GM12878 (cell line): Measurements from ENCODE around the gene CFAP92. TPM values are rescaled to one million over a fixed set of nuclear protein-coding genes. Genes with fewer than 3 reads are reported as not detected.
"Not testable (repeated sequence)": the region's sequence is repeated elsewhere in the genome, so short reads cannot be mapped to it uniquely, and the experiment has no call there.

ENCODE experiments used
- ATAC-seq: fragments of 200-7000 bp; cut with Tn5 transposase; 3 replicates; pipeline ENCODE4 v1.9.1; 2020; ENCODE audit warnings: mild to moderate bottlenecking, moderate library complexity
- BruUV-seq: library from RNA; stranded (reverse); fragments of 400-500 nt; replicated peaks from 2 replicates; lab custom pipeline; 2021; lab: Mats Ljungman, UMichigan
- CTCF ChIA-PET: fragments of 300-600 bp; sonication (Branson Sonifier 250); formaldehyde crosslinking; extraction: SDS; loops from one replicate; lab custom pipeline; 2021; ENCODE audit warnings: inconsistent platforms; lab: Yijun Ruan, JAX
- POLR2A ChIA-PET: fragments of 350-600 bp; formaldehyde crosslinking; extraction: SDS; loops from one replicate; lab custom pipeline; 2021; ENCODE audit warnings: inconsistent platforms; lab: Charles Lee
- RAD21 ChIA-PET: fragments of 300-600 bp; sonication (Branson Sonifier 250); formaldehyde crosslinking; loops from one replicate; lab custom pipeline; 2023; ENCODE audit warnings: antibody characterized with exemption; ENCODE audit not compliant: unreplicated experiment; lab: Charles Lee
- SMC1A ChIA-PET: fragments of 300-600 bp; sonication (Branson Sonifier 250); formaldehyde crosslinking; loops from one replicate; lab custom pipeline; 2023; ENCODE audit not compliant: unreplicated experiment, uncharacterized antibody; lab: Charles Lee
- DNase-seq: peaks from one replicate; pipeline ENCODE4 v3.0.0-alpha.2; 2011; ENCODE audit warnings: low read depth, low spot score
- FAIRE-seq: peaks from 3 replicates; lab custom pipeline; 2011; peaks lifted over from hg19 to GRCh38; lab: Jason Lieb, UNC
- H2AFZ ChIP-seq: 2 replicates; pipeline ENCODE4 v1.6.0; 2011; ENCODE audit warnings: low read depth, low read length, control low read depth; ENCODE audit not compliant: control insufficient read depth
- H3K27ac ChIP-seq: 2 replicates; pipeline ENCODE4 v1.5.1; 2011; ENCODE audit warnings: control low read depth; ENCODE audit not compliant: control insufficient read depth, insufficient read depth
- H3K27me3 ChIP-seq, 2 experiments: replicated peaks in 1 of 2; 2 replicates each; pipeline versions ENCODE4 v1.6.0 to v1.6.1; 2011; ENCODE audit warnings: low read length in 1 of 2; ENCODE audit not compliant: control insufficient read depth in 2 of 2, insufficient read depth in 2 of 2
- H3K36me3 ChIP-seq, 2 experiments: 2 replicates each; pipeline ENCODE4 v1.5.1; 2011; ENCODE audit warnings: low read length in 1 of 2; ENCODE audit not compliant: control insufficient read depth in 2 of 2, insufficient read depth in 2 of 2
- H3K4me1 ChIP-seq: 2 replicates; pipeline ENCODE4 v1.6.1; 2011; ENCODE audit warnings: mild to moderate bottlenecking, low read length, moderate library complexity, mixed read lengths; ENCODE audit not compliant: control insufficient read depth, insufficient read depth
- H3K4me2 ChIP-seq: 2 replicates; pipeline ENCODE4 v1.6.0; 2011; ENCODE audit warnings: control low read depth; ENCODE audit not compliant: control insufficient read depth, insufficient read depth
- H3K4me3 ChIP-seq: fragments of 200-600 bp; sonication (generic); 2 replicates; pipeline ENCODE4 v1.5.1; 2016
- H3K79me2 ChIP-seq: 2 replicates; pipeline ENCODE4 v1.6.0; 2011; ENCODE audit warnings: low read length; ENCODE audit not compliant: control insufficient read depth, insufficient read depth
- H3K9ac ChIP-seq: 2 replicates; pipeline ENCODE4 v1.8.0; 2011; ENCODE audit warnings: low read length, control low read depth, mixed read lengths; ENCODE audit not compliant: control insufficient read depth, insufficient read depth
- H3K9me3 ChIP-seq: replicated peaks from 3 replicates; pipeline ENCODE4 v1.5.1; 2011; ENCODE audit warnings: mild to moderate bottlenecking, low read length; ENCODE audit not compliant: control insufficient read depth, insufficient read depth
- H4K20me1 ChIP-seq: 2 replicates; pipeline ENCODE4 v1.6.0; 2011; ENCODE audit not compliant: control insufficient read depth, insufficient read depth
- BCLAF1 ChIP-seq: fragments of 450-650 bp; IDR thresholded peaks from 2 replicates; pipeline ENCODE4 v1.6.1; 2017; ENCODE audit warnings: antibody characterized with exemption, mild to moderate bottlenecking, moderate library complexity
- IKZF1 ChIP-seq: fragments of 450-650 bp; conservative IDR thresholded peaks from 2 replicates; pipeline ENCODE4 v1.6.1; 2017; ENCODE audit warnings: antibody characterized with exemption, mild to moderate bottlenecking
- ZBTB4 ChIP-seq: fragments of 450-650 bp; formaldehyde crosslinking; IDR thresholded peaks from 2 replicates; pipeline ENCODE4 v1.4.0; 2022; ENCODE audit warnings: mild to moderate bottlenecking, moderate library complexity
- WGBS: methylation state at CpG from one replicate; pipeline ENCODE4 v1.1.6; 2016; ENCODE audit warnings: low lambda C conversion rate; ENCODE audit not compliant: insufficient replicate concordance, insufficient coverage; ENCODE audit errors: missing lambda C conversion rate; 5-methylcytosine and 5-hydroxymethylcytosine counted together
- in situ Hi-C: fragments of 300-500 bp; cut with MboI; formaldehyde crosslinking; loops from 9 replicates; pipeline ENCODE4 v1.14.3; 2018; ENCODE audit warnings: mixed read lengths
- intact Hi-C: fragments of 100-400 bp; cut with micrococcal nuclease; formaldehyde crosslinking; loops from one replicate; pipeline ENCODE4 v1.14.2; 2022; ENCODE audit not compliant: unreplicated experiment
- polyA plus RNA-seq, 11 experiments: library from polyadenylated mRNA; depleted of rRNA in 4 of 11; unstranded in 6 of 11; stranded (reverse) in 5 of 11; fragments of >200 nt; fragmentation: Nextera tagmentation in 4 of 11; fragmentation: Illumina TruSeq in 1 of 11; extraction: Ambion mirVana in 4 of 11; extraction: Trizol in 1 of 11; gene quantifications; 1 replicate in 1 of 11; 2 replicates in 10 of 11; pipeline versions ENCODE4 v1.2.1 to v1.2.3, GENCODE V29; 2011 to 2016; ENCODE audit warnings: inconsistent platforms in 2 of 11, missing spikeins in 2 of 11, low read depth in 1 of 11
- total RNA-seq, 4 experiments: library from RNA; depleted of rRNA in 3 of 4; stranded (reverse); fragments of >200 nt in 3 of 4; fragmentation: Illumina TruSeq in 1 of 4; extraction: Trizol in 1 of 4; gene quantifications; 2 replicates each; pipeline versions ENCODE4 v1.2.1 to v1.2.3, GENCODE V29; 2013 to 2021

CFAP92 gene
- total and polyA plus RNA-seq, 10 of the 15 experiments (the other 5 are each of a cell fraction or from before 2014, with no cell fraction given) = 0.05 to 0.52 (median 0.14) TPM; not detected in 7

GRCh38 chr3:128882719-128883118 is 111.2 kb downstream of the CFAP92 start (continued):
- no peak for TF ChIP-seq ZBTB4 (CRISPR knock-in tag)

GRCh38 chr3:128881576-128881975 is 112.3 kb downstream of the CFAP92 start:
- no peak overlapping the region for H3K27ac ChIP-seq
- WGBS = 98% methylated on average over 6 of the region's 6 CpGs
- H3K4me2 ChIP-seq = peak overlapping the region; percentile 28
- no peak overlapping the region for H3K9ac ChIP-seq
- no peak for DNase-seq
- ChIA-PET CTCF (interaction anchor here (0.9 kb wide), 1 partner anchor 201 kb away, joined by 3 read pairs; no protein-coding TSS in a partner anchor), POLR2A (interaction anchor here (0.8 kb wide), 1 partner anchor 94 kb away, joined by 3 read pairs; no protein-coding TSS in a partner anchor), SMC1A (no interaction called here), RAD21 (no interaction called here)
- no peak overlapping the region for H3K4me3 ChIP-seq
- no peak for ATAC-seq
- H3K36me3 ChIP-seq = peaks cover 0 to 2% of the 10 kb centered on the region in 2 experiments; a peak in 2 of 4 replicates
- no peak for TF ChIP-seq BCLAF1
- TF ChIP-seq IKZF1 = no peak
- intact Hi-C loops (no loop called here), in situ Hi-C loops (no loop called here)
- FAIRE-seq = no peak
- H3K4me1 ChIP-seq = peaks cover 18% of the 10 kb centered on the region
- no peak overlapping the region for H2AFZ ChIP-seq
- no peaks in the 10 kb centered on the region for H3K27me3 ChIP-seq
- no peaks in the 10 kb centered on the region for H3K9me3 ChIP-seq
- peaks cover 58% of the 10 kb centered on the region for H3K79me2 ChIP-seq
- H4K20me1 ChIP-seq = no peaks in the 10 kb centered on the region
- BruUV-seq = no TSS peak

- Histone ChIP-seq H3K4me2 (peak overlapping the region; percentile 96), H3K4me1 (peaks cover 18% of the 10 kb centered on the region), H3K9ac (peak overlapping the region; percentile 94), H3K4me3 (peak overlapping the region; percentile 92), H3K27ac (peak overlapping the region; percentile 75; the same call in 1 of the 2 replicates), H3K79me2 (peaks cover 58% of the 10 kb centered on the region)
- in situ Hi-C loops, DNase-seq, H3K9me3 ChIP-seq, H3K36me3 ChIP-seq, H2AFZ ChIP-seq, H3K27me3 ChIP-seq, BruUV-seq, intact Hi-C loops, ATAC-seq, H4K20me1 ChIP-seq, FAIRE-seq: not testable (repeated sequence)
- POLR2A ChIA-PET = interaction anchor here (0.6 to 1.3 kb wide), 4 partner anchors 8 to 200 kb away, joined by 3 to 5 read pairs (median 4); no protein-coding TSS in a partner anchor
- RAD21 ChIA-PET = interaction anchor here (2.9 kb wide), 1 partner anchor 76 kb away, joined by 9 read pairs; no protein-coding TSS in a partner anchor
- CTCF ChIA-PET = interaction anchor here (0.6 to 4.6 kb wide), 4 partner anchors 172 to 274 kb away, joined by 3 to 53 read pairs (median 12); no protein-coding TSS in a partner anchor
- SMC1A ChIA-PET = interaction anchor here (0.6 to 1.7 kb wide), 3 partner anchors 86 to 173 kb away, joined by 3 to 4 read pairs (median 4); no protein-coding TSS in a partner anchor
- 77% methylated on average over 12 of the region's 12 CpGs for WGBS
Observed at GRCh38 chr3:128880455-128880854, 113.4 kb downstream of the CFAP92 start.
